ENCODE results near the gene TMEM184A. TPM values are rescaled to one million over a fixed set of nuclear protein-coding genes. Genes with fewer than 3 reads are reported as not detected.

Gene TMEM184A
- total RNA-seq, 4 donors from 2014 or later = 0.55 to 3.3 (median 1.3) TPM

GRCh38 chr7:1567896-1568510 lies 12.0 kb upstream of the TMEM184A start:
- DNase-seq (peak; percentile 36 to 59), ATAC-seq (peak; percentile 22 to 41)
- in situ Hi-C loops (cut with MboI; ENCODE audit: low sequenced_read_pairs in 4 of 4) (loop anchor here in 1 of 4 donors (5.0 kb wide), 1 partner anchor 56 kb away; no protein-coding TSS in a partner anchor), intact Hi-C loops (cut with DNase I; ENCODE audit: low total_unique reads) (no loop called here)
- Histone ChIP-seq H3K27me3 (no peaks in the 10 kb centered on the region), H3K4me3 (peak overlapping the region in 1 of 4 donors; percentile 11), H3K4me1 (peaks cover 26 to 42% of the 10 kb centered on the region in 2 donors), H3K9me3 (no peaks in the 10 kb centered on the region), H3K27ac (peak overlapping the region; percentile 93 to 99 (median 94)), H3K36me3 (no peaks in the 10 kb centered on the region)
- no peak for TF ChIP-seq POLR2A (IDR thresholded peaks at IDR 0.05)
- TF ChIP-seq, protein P1, sequence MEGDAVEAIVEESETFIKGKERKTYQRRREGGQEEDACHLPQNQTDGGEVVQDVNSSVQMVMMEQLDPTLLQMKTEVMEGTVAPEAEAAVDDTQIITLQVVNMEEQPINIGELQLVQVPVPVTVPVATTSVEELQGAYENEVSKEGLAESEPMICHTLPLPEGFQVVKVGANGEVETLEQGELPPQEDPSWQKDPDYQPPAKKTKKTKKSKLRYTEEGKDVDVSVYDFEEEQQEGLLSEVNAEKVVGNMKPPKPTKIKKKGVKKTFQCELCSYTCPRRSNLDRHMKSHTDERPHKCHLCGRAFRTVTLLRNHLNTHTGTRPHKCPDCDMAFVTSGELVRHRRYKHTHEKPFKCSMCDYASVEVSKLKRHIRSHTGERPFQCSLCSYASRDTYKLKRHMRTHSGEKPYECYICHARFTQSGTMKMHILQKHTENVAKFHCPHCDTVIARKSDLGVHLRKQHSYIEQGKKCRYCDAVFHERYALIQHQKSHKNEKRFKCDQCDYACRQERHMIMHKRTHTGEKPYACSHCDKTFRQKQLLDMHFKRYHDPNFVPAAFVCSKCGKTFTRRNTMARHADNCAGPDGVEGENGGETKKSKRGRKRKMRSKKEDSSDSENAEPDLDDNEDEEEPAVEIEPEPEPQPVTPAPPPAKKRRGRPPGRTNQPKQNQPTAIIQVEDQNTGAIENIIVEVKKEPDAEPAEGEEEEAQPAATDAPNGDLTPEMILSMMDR (IDR thresholded peaks at IDR 0.05 in 4 of 5, conservative IDR thresholded peaks at IDR 0.05 in 1 of 5) = no peak

GRCh38 chr7:1567049-1567771 lies 11.2 kb upstream of the TMEM184A start:
- Histone ChIP-seq H3K4me1 (peaks cover 26 to 42% of the 10 kb centered on the region in 2 donors), H3K9me3 (no peaks in the 10 kb centered on the region), H3K36me3 (no peaks in the 10 kb centered on the region), H3K4me3 (no peak overlapping the region), H3K27ac (peak overlapping the region; percentile 93 to 99 (median 94)), H3K27me3 (no peaks in the 10 kb centered on the region)
- intact Hi-C loops (cut with DNase I; ENCODE audit: low total_unique reads) = no loop called here
- ATAC-seq = peak; percentile 42 to 45
- in situ Hi-C loops (cut with MboI; ENCODE audit: low sequenced_read_pairs in 4 of 4) = loop anchor here in 1 of 4 donors (5.0 kb wide), 1 partner anchor 55 kb away; no protein-coding TSS in a partner anchor
- peak in 1 of 2 donors; percentile 68 for DNase-seq
- TF ChIP-seq, protein P1 (IDR thresholded peaks at IDR 0.05 in 4 of 5, conservative IDR thresholded peaks at IDR 0.05 in 1 of 5) = no peak
- TF ChIP-seq POLR2A (IDR thresholded peaks at IDR 0.05) = no peak

DNA sequence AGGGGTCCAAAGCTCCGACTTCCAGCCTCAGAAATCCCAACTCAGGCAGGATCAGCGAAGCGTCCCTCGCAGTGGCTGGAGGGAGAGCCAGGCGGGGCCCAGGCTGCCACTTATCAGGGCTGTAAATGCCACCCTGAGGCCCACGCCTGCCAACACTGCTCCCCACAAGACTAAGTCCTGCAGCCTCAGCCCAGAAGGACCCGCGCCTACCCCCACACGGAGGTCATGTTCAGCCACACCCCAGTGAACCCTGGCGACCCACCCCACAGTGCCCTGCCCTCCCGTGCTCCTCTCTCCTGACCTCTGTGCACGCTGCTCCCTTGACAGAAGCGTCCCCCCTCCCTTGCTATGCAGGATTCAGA lies 10.7 kb upstream of the TMEM184A start:
- Histone ChIP-seq H3K9me3 (no peaks in the 10 kb centered on the region), H3K36me3 (no peaks in the 10 kb centered on the region), H3K27me3 (no peaks in the 10 kb centered on the region), H3K27ac (peak overlapping the region; percentile 93 to 99 (median 94)), H3K4me1 (peaks cover 26 to 40% of the 10 kb centered on the region in 2 donors), H3K4me3 (no peak overlapping the region)
- TF ChIP-seq, protein P1 (IDR thresholded peaks at IDR 0.05 in 4 of 5, conservative IDR thresholded peaks at IDR 0.05 in 1 of 5) = no peak
- TF ChIP-seq POLR2A (IDR thresholded peaks at IDR 0.05) = no peak
- ATAC-seq (no peak), DNase-seq (no peak)
- in situ Hi-C loops (cut with MboI; ENCODE audit: low sequenced_read_pairs in 4 of 4) (loop anchor here in 1 of 4 donors (5.0 kb wide), 1 partner anchor 54 kb away; no protein-coding TSS in a partner anchor), intact Hi-C loops (cut with DNase I; ENCODE audit: low total_unique reads) (no loop called here)

GRCh38 chr7:1564603-1565022 lies 8.6 kb upstream of the TMEM184A start:
- H3K4me3 ChIP-seq = no peak overlapping the region
- no peaks in the 10 kb centered on the region for H3K36me3 ChIP-seq
- ATAC-seq (no peak), DNase-seq (no peak)
- H3K9me3 ChIP-seq = no peaks in the 10 kb centered on the region
- in situ Hi-C loops (cut with MboI; ENCODE audit: low sequenced_read_pairs in 4 of 4) = loop anchor here in 1 of 4 donors (5.0 kb wide), 1 partner anchor 52 kb away; no protein-coding TSS in a partner anchor
- TF ChIP-seq, protein P1 (IDR thresholded peaks at IDR 0.05 in 4 of 5, conservative IDR thresholded peaks at IDR 0.05 in 1 of 5) = no peak
- TF ChIP-seq POLR2A (IDR thresholded peaks at IDR 0.05) = no peak
- intact Hi-C loops (cut with DNase I; ENCODE audit: low total_unique reads) = no loop called here
- H3K4me1 ChIP-seq = peaks cover 17 to 26% of the 10 kb centered on the region in 2 donors
- no peaks in the 10 kb centered on the region for H3K27me3 ChIP-seq
- no peak overlapping the region for H3K27ac ChIP-seq
